Transverse colon (tissue), 4 donors: ENCODE data around the gene EFCAB12. TPM values are rescaled to one million over a fixed set of nuclear protein-coding genes. Genes with fewer than 3 reads are reported as not detected.
"Not testable (repeated sequence)": the region's sequence is repeated elsewhere in the genome, so short reads cannot be mapped to it uniquely, and the experiment has no call there.

Experiments used
- DNase-seq: peaks from one replicate; pipeline ENCODE4 v3.0.0-alpha.2; 2019
- H3K27ac ChIP-seq, 4 donors: fragments of 200-600 bp; sonication (generic); 2 replicates each; pipeline ENCODE4 v1.5.1; 2016 to 2018; ENCODE audit warnings: inconsistent platforms in 4 of 4
- H3K27me3 ChIP-seq: fragments of 200-600 bp; sonication (generic); 2 replicates; pipeline ENCODE4 v1.5.1; 2017; ENCODE audit warnings: inconsistent platforms
- H3K36me3 ChIP-seq, 4 donors: fragments of 200-600 bp; sonication (generic); 2 replicates each; pipeline ENCODE4 v1.5.1; 2017 to 2019; ENCODE audit warnings: inconsistent platforms in 4 of 4
- H3K4me1 ChIP-seq, 4 donors: fragments of 200-600 bp; sonication (generic); 2 replicates each; pipeline ENCODE4 v1.5.1; 2017 to 2020; ENCODE audit warnings: inconsistent platforms in 4 of 4
- H3K4me3 ChIP-seq, 4 donors: fragments of 200-600 bp; sonication (generic); 1 replicate in 1 of 4; 2 replicates in 3 of 4; pipeline versions ENCODE4 v1.5.1 to v1.6.1; 2017 to 2019; ENCODE audit warnings: inconsistent platforms in 4 of 4
- H3K9me3 ChIP-seq, 2 donors: fragments of 200-600 bp; sonication (generic); 2 replicates each; pipeline ENCODE4 v1.5.1; 2017 to 2019; ENCODE audit warnings: inconsistent platforms in 2 of 2
- EP300 ChIP-seq: sonication (generic); formaldehyde crosslinking; IDR thresholded peaks from one replicate; pipeline ENCODE4 v1.6.1; 2017; ENCODE audit warnings: antibody characterized with exemption, low read depth
- POLR2A ChIP-seq: fragments of 450-650 bp; IDR thresholded peaks from one replicate; pipeline ENCODE4 v1.6.1; 2016; ENCODE audit warnings: antibody characterized with exemption, mild to moderate bottlenecking, moderate library complexity
- POLR2AphosphoS5 ChIP-seq, 3 donors: sonication (generic); formaldehyde crosslinking; IDR thresholded peaks; one replicate each; pipeline ENCODE4 v1.6.1; 2016; ENCODE audit warnings: antibody characterized with exemption in 3 of 3
- WGBS, 2 donors: methylation state at CpG; one replicate each; pipeline ENCODE4 v1.1.5; 2018; ENCODE audit warnings: low coverage in 1 of 2; 5-methylcytosine and 5-hydroxymethylcytosine counted together
- in situ Hi-C, 4 donors: fragments of 200-750 bp; cut with MboI; loops; one replicate each; pipeline versions ENCODE4 v1.15.0 to v1.15.1; 2017; ENCODE audit warnings: low sequenced_read_pairs in 3 of 4, low pct_ligation_motif_present in 1 of 4, low pct_unique_long_range_greater_than_20kb in 1 of 4
- intact Hi-C: fragments of 100-400 bp; cut with DNase I; formaldehyde crosslinking; loops from one replicate; pipeline ENCODE4 v1.15.1; 2023; ENCODE audit warnings: low total_unique reads
- total RNA-seq, 4 donors: library from RNA; depleted of rRNA; stranded (reverse); fragments of >200 nt; gene quantifications; one replicate each; pipeline ENCODE4 v1.1.0, GENCODE V29; 2016
- TF ChIP-seq, protein P1 (sequence below), 5 experiments: fragments of 200-600 bp in 3 of 5; fragments of 450-650 bp in 2 of 5; sonication (generic) in 3 of 5; IDR thresholded peaks; 1 replicate in 2 of 5; 2 replicates in 3 of 5; pipeline ENCODE4 v1.5.1; 2016 to 2017; ENCODE audit warnings: antibody characterized with exemption in 5 of 5, inconsistent platforms in 3 of 5, mild to moderate bottlenecking in 2 of 5, moderate library complexity in 1 of 5

EFCAB12 gene
- total RNA-seq, 4 donors from 2014 or later: 0.14 to 0.32 TPM; not detected in 2

DNA sequence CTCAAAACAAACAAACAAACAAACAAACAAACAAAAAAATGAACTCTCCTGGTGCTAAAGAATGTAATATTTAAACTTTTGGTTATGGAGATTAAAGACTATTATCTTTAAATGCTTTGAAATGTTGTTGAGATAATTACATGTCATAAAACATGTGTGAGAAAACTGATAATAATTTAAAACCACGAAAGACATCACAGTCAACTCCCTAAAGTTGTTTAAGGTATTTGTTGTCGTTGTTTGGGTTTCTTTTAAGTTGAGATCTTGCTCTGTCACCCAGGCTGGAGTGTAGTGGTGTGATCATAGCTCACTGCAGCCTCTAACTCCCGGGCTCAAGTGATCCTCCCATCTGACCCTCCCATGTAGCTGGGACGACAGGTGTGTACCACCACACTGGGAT is 12.0 kb downstream of the EFCAB12 start:
- intact Hi-C loops: no loop called here
- Histone ChIP-seq H3K9me3 (no peaks in the 10 kb centered on the region), H3K36me3 (no peaks in the 10 kb centered on the region), H3K4me3 (no peak overlapping the region), H3K4me1 (peaks cover 0 to 7% (median 2%) of the 10 kb centered on the region in 4 donors), H3K27me3 (no peaks in the 10 kb centered on the region), H3K27ac (no peak overlapping the region)
- no peak for DNase-seq
- 58 to 79% methylated on average over 4 of the region's 4 CpGs for WGBS, 2 donors
- in situ Hi-C loops: no loop called here
- TF ChIP-seq EP300: no peak
- no peak for TF ChIP-seq POLR2AphosphoS5 (IDR thresholded peaks at IDR 0.05)
- TF ChIP-seq POLR2A: no peak
- TF ChIP-seq, protein P1, sequence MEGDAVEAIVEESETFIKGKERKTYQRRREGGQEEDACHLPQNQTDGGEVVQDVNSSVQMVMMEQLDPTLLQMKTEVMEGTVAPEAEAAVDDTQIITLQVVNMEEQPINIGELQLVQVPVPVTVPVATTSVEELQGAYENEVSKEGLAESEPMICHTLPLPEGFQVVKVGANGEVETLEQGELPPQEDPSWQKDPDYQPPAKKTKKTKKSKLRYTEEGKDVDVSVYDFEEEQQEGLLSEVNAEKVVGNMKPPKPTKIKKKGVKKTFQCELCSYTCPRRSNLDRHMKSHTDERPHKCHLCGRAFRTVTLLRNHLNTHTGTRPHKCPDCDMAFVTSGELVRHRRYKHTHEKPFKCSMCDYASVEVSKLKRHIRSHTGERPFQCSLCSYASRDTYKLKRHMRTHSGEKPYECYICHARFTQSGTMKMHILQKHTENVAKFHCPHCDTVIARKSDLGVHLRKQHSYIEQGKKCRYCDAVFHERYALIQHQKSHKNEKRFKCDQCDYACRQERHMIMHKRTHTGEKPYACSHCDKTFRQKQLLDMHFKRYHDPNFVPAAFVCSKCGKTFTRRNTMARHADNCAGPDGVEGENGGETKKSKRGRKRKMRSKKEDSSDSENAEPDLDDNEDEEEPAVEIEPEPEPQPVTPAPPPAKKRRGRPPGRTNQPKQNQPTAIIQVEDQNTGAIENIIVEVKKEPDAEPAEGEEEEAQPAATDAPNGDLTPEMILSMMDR (IDR thresholded peaks at IDR 0.05): no peak

DNA sequence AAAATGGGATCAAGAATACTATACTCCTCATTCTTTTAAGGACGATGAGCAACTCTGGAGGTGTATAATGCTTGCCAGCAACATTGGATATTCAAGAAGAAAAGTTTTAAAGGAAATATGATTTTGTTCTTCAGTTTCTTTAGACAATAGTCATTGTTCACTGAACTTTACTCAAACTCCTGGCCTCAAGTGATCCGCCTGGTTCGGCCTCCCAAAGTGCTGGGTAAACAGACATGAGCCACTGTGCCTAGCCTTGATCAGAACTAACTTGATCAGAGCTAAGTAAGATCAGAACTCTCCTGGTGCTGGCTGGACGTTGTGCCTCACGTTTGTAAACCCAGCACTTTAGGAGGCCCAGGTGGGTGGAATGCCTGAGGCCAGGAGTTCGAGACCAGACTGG is 12.6 kb downstream of the EFCAB12 start:
- no peak for DNase-seq
- intact Hi-C loops (no loop called here), in situ Hi-C loops (no loop called here)
- TF ChIP-seq, protein P1 (IDR thresholded peaks at IDR 0.05): no peak
- TF ChIP-seq EP300 (no peak), POLR2AphosphoS5 (IDR thresholded peaks at IDR 0.05) (no peak), POLR2A (no peak)
- Histone ChIP-seq H3K9me3 (no peaks in the 10 kb centered on the region), H3K4me3 (no peak overlapping the region), H3K4me1 (peaks cover 0 to 7% (median 2%) of the 10 kb centered on the region in 4 donors), H3K27ac (no peak overlapping the region), H3K36me3 (no peaks in the 10 kb centered on the region), H3K27me3 (no peaks in the 10 kb centered on the region)
- 83 to 95% methylated on average over 2 to 6 of the region's 6 CpGs for WGBS, 2 donors

DNA sequence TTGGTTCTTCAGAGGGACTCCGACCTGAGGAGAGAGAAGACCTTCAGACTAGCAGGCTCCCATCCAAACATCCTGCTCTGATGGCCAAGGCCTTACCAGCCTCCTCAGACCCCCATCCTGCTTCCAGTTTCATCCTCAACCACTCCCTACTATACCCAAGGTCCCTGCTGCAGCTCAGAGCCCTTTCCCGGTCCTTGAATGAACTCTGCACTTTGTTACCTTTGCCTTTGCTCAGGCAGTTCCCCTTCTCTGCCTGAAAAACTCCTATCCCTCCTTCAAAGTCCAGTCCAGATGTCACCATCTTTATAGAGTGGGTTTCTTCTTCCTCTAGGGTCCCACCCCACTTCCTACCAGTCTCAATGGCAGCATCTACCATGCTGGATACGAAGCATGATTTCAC is 13.1 kb downstream of the EFCAB12 start:
- no peak for DNase-seq
- Histone ChIP-seq H3K4me1 (peaks cover 0 to 7% (median 2%) of the 10 kb centered on the region in 4 donors), H3K27me3 (no peaks in the 10 kb centered on the region), H3K27ac (no peak overlapping the region), H3K9me3 (no peaks in the 10 kb centered on the region), H3K4me3 (no peak overlapping the region), H3K36me3 (no peaks in the 10 kb centered on the region)
- in situ Hi-C loops: no loop called here
- TF ChIP-seq POLR2AphosphoS5 (IDR thresholded peaks at IDR 0.05) (no peak), EP300 (no peak), POLR2A (no peak)
- TF ChIP-seq, protein P1 (IDR thresholded peaks at IDR 0.05): no peak
- WGBS, 2 donors: 80 to 85% methylated on average over 1 to 3 of the region's 3 CpGs
- intact Hi-C loops: no loop called here

DNA sequence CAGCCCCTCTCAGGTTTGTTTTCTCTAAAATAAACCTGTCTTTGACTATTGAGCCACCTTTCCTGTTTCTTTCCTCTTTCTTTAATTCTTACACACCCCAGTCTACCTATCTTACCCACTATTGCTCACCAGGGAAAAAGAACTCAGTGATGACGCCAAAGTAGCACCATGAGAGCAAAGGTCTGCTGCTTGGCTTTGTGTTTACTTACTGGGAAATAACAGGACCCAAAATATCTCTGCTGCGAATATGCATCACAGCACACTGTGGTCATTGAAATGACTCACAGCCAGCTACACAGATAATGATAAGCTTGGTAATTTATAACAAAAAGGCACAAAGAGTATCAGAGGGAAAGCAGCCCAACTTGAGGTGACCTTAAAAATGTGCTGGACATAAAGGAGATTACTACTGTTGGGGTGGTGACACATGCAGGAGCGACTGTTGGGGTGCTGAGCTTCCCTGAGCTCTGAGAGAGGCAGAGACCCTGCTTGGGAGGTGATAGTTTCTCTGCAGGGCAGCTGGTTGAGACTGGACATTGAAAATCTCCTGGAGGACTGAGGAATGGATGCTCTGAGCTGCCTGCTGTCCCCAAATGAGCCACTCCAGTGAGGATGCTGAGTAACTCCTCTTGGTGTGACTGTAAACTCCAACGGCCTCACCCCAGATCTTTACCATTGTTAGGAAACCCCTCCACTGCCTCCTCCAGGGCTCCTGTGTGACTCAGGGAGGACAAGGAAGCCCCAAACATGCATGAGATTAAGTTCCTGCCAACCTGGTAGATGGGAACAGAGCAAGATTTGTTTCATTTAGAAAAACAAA is 14.5 kb downstream of the EFCAB12 start:
- Histone ChIP-seq H3K36me3 (no peaks in the 10 kb centered on the region), H3K27ac (no peak overlapping the region), H3K4me1 (peaks cover 0 to 7% (median 2%) of the 10 kb centered on the region in 4 donors), H3K4me3 (no peak overlapping the region), H3K9me3 (no peaks in the 10 kb centered on the region), H3K27me3 (no peaks in the 10 kb centered on the region)
- intact Hi-C loops: no loop called here
- TF ChIP-seq POLR2A (no peak), EP300 (no peak), POLR2AphosphoS5 (IDR thresholded peaks at IDR 0.05) (no peak)
- TF ChIP-seq, protein P1 (IDR thresholded peaks at IDR 0.05): no peak
- WGBS, 2 donors: 50 to 52% methylated on average over 2 to 4 of the region's 4 CpGs
- no peak for DNase-seq
- in situ Hi-C loops: no loop called here

DNA sequence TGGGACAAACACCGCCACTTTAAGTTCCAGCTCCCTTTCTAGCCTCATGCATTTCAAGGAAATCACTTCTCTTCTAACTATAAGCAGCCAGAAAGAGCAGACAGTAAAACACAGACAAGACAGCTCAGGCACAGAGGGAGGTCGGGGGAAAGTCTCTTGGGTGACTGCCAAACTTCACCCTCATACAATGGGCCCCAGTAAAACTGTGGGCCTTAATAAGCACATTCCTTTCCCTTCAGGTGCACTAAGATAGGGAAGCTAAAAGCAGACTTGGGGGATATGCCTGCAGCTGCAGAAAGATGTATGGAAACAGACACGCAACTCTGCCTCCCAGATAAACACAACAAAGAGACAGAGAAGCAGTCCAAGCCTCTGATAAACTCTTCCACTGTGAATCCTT is 15.2 kb downstream of the EFCAB12 start:
- H3K27me3 ChIP-seq, H3K9me3 ChIP-seq, H3K36me3 ChIP-seq, DNase-seq, intact Hi-C loops, H3K4me1 ChIP-seq, H3K27ac ChIP-seq, H3K4me3 ChIP-seq, in situ Hi-C loops: not testable (repeated sequence)
- WGBS, 2 donors: 38 to 83% methylated on average over 1 to 3 of the region's 3 CpGs
